Measurements from ENCODE around the gene CLASP2.

Gene CLASP2

GRCh38 chr3:33582234-33582633 lies 135.8 kb downstream of the CLASP2 start:
- Histone ChIP-seq H3K4me1 (ENCODE audit: insufficient read depth, low read length) (no peaks in the 10 kb centered on the region), H3K36me3 (ENCODE audit: insufficient read depth, low read length) (peaks cover 36% of the 10 kb centered on the region), H3K4me2 (ENCODE audit: insufficient read depth, low read length) (no peak overlapping the region), H2AFZ (ENCODE audit: low read depth, low read length) (no peak overlapping the region), H3K79me2 (ENCODE audit: insufficient read depth, low read length) (no peaks in the 10 kb centered on the region), H3K9ac (ENCODE audit: low read depth, low read length) (no peak overlapping the region), H3K27ac (ENCODE audit: low read length) (no peak overlapping the region), H4K20me1 (ENCODE audit: insufficient read depth, low read length) (no peaks in the 10 kb centered on the region), H3K9me3 (ENCODE audit: insufficient read depth, low read length, severe bottlenecking) (no peaks in the 10 kb centered on the region), H3K4me3 (ENCODE audit: low read depth in 1 of 2, low read length in 2 of 2) (no peak overlapping the region), H3K27me3 (ENCODE audit: insufficient read depth, low read length, poor library complexity) (no peaks in the 10 kb centered on the region)
- no peak for DNase-seq
- TF ChIP-seq, protein P1, sequence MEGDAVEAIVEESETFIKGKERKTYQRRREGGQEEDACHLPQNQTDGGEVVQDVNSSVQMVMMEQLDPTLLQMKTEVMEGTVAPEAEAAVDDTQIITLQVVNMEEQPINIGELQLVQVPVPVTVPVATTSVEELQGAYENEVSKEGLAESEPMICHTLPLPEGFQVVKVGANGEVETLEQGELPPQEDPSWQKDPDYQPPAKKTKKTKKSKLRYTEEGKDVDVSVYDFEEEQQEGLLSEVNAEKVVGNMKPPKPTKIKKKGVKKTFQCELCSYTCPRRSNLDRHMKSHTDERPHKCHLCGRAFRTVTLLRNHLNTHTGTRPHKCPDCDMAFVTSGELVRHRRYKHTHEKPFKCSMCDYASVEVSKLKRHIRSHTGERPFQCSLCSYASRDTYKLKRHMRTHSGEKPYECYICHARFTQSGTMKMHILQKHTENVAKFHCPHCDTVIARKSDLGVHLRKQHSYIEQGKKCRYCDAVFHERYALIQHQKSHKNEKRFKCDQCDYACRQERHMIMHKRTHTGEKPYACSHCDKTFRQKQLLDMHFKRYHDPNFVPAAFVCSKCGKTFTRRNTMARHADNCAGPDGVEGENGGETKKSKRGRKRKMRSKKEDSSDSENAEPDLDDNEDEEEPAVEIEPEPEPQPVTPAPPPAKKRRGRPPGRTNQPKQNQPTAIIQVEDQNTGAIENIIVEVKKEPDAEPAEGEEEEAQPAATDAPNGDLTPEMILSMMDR (IDR thresholded peaks at IDR 0.05; ENCODE audit: borderline replicate concordance, extremely low read depth, low read length, poor library complexity, severe bottlenecking), result no peak
- TF ChIP-seq EZH2 (IDR thresholded peaks at IDR 0.05; ENCODE audit: borderline replicate concordance, low read depth, low read length, severe bottlenecking), result no peak
- ATAC-seq (ENCODE audit: insufficient read depth, low read depth), result no peak

DNA sequence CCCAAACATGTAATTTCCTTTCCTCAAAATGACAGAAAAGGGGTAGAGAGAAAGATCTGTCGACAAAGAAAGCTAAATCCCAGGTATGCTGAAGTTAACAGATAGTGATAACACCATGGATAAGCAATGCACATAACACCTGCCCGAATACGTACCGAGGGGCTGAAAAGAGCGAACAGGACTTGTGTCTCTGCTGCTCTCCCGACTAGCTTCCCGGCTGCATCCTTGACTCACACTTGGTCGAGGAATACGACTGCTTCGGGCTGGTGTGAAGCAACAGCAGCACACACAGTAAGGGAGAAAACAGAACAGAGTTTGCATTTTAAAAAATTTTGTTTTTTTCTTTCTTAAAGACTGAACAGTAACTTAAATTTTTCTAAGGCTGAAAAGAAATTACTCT lies 136.4 kb downstream of the CLASP2 start:
- no peak for TF ChIP-seq EZH2 (IDR thresholded peaks at IDR 0.05; ENCODE audit: borderline replicate concordance, low read depth, low read length, severe bottlenecking)
- TF ChIP-seq, protein P1 (IDR thresholded peaks at IDR 0.05; ENCODE audit: borderline replicate concordance, extremely low read depth, low read length, poor library complexity, severe bottlenecking), result no peak
- H3K4me1 ChIP-seq (ENCODE audit: insufficient read depth, low read length), result no peaks in the 10 kb centered on the region
- no peak for ATAC-seq (ENCODE audit: insufficient read depth, low read depth)

DNA sequence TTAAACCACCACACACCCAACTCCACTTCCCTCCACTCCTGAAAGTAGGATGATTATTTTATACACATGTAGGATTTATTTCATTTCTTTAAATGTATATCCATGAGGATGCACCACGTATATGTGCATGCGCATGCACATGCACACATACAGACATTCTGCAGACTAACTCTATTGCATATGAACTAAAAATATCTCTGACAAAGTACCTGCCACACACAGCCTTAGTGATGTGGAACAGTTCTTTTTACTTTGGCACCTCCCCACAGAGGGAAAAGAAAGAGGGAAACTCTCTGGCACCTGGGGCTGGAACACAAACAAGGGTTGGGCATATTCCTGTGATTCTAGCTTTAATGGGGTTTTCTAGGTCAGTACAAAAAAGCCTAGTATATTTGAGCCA lies 138.2 kb downstream of the CLASP2 start:
- DNase-seq, result no peak
- H3K4me3 ChIP-seq (ENCODE audit: low read depth in 1 of 2, low read length in 2 of 2), result no peak overlapping the region
- no peak for TF ChIP-seq EZH2 (IDR thresholded peaks at IDR 0.05; ENCODE audit: borderline replicate concordance, low read depth, low read length, severe bottlenecking)
- TF ChIP-seq, protein P1 (IDR thresholded peaks at IDR 0.05; ENCODE audit: borderline replicate concordance, extremely low read depth, low read length, poor library complexity, severe bottlenecking), result no peak
- no peak for ATAC-seq (ENCODE audit: insufficient read depth, low read depth)
- no peak overlapping the region for H3K4me2 ChIP-seq (ENCODE audit: insufficient read depth, low read length)
- H3K36me3 ChIP-seq (ENCODE audit: insufficient read depth, low read length), result peaks cover 41% of the 10 kb centered on the region
- H3K9ac ChIP-seq (ENCODE audit: low read depth, low read length), result no peak overlapping the region
- H2AFZ ChIP-seq (ENCODE audit: low read depth, low read length), result no peak overlapping the region
- no peaks in the 10 kb centered on the region for H3K27me3 ChIP-seq (ENCODE audit: insufficient read depth, low read length, poor library complexity)
- H3K4me1 ChIP-seq (ENCODE audit: insufficient read depth, low read length), result no peaks in the 10 kb centered on the region
- no peak overlapping the region for H3K27ac ChIP-seq (ENCODE audit: low read length)
- no peaks in the 10 kb centered on the region for H4K20me1 ChIP-seq (ENCODE audit: insufficient read depth, low read length)
- H3K79me2 ChIP-seq (ENCODE audit: insufficient read depth, low read length), result no peaks in the 10 kb centered on the region
- H3K9me3 ChIP-seq (ENCODE audit: insufficient read depth, low read length, severe bottlenecking), result no peaks in the 10 kb centered on the region

More for the DNA sequence above, 136.4 kb downstream of the CLASP2 start:
- no peak overlapping the region for H3K27ac ChIP-seq (ENCODE audit: low read length)
- H3K79me2 ChIP-seq (ENCODE audit: insufficient read depth, low read length), result no peaks in the 10 kb centered on the region
- no peak overlapping the region for H2AFZ ChIP-seq (ENCODE audit: low read depth, low read length)
- no peak overlapping the region for H3K4me2 ChIP-seq (ENCODE audit: insufficient read depth, low read length)
- no peaks in the 10 kb centered on the region for H3K27me3 ChIP-seq (ENCODE audit: insufficient read depth, low read length, poor library complexity)
- H4K20me1 ChIP-seq (ENCODE audit: insufficient read depth, low read length), result no peaks in the 10 kb centered on the region
- no peaks in the 10 kb centered on the region for H3K9me3 ChIP-seq (ENCODE audit: insufficient read depth, low read length, severe bottlenecking)
- H3K9ac ChIP-seq (ENCODE audit: low read depth, low read length), result no peak overlapping the region
- no peak overlapping the region for H3K4me3 ChIP-seq (ENCODE audit: low read depth in 1 of 2, low read length in 2 of 2)
- peaks cover 39% of the 10 kb centered on the region for H3K36me3 ChIP-seq (ENCODE audit: insufficient read depth, low read length)
- DNase-seq, result no peak

DNA sequence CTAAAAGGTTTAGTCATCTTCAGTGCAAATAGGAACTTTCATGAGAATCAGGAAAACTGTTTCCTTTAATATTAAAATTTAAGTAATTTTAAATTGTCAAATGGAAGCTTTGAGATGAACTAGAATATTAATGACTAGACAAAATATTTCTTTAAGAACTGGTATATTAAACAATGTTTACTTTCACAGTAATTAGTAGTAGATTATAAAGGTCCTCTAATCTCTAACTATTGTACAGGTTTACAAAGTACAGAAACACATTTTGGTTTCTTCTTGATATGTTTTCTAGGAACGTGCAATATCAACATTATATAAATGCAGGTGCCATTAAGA lies 138.9 kb downstream of the CLASP2 start:
- Histone ChIP-seq H3K9ac (ENCODE audit: low read depth, low read length) (no peak overlapping the region), H3K4me1 (ENCODE audit: insufficient read depth, low read length) (no peaks in the 10 kb centered on the region), H3K27me3 (ENCODE audit: insufficient read depth, low read length, poor library complexity) (no peaks in the 10 kb centered on the region), H3K4me3 (ENCODE audit: low read depth in 1 of 2, low read length in 2 of 2) (no peak overlapping the region), H3K27ac (ENCODE audit: low read length) (no peak overlapping the region), H3K36me3 (ENCODE audit: insufficient read depth, low read length) (peaks cover 39% of the 10 kb centered on the region), H3K9me3 (ENCODE audit: insufficient read depth, low read length, severe bottlenecking) (no peaks in the 10 kb centered on the region), H2AFZ (ENCODE audit: low read depth, low read length) (no peak overlapping the region), H3K79me2 (ENCODE audit: insufficient read depth, low read length) (no peaks in the 10 kb centered on the region), H4K20me1 (ENCODE audit: insufficient read depth, low read length) (no peaks in the 10 kb centered on the region), H3K4me2 (ENCODE audit: insufficient read depth, low read length) (no peak overlapping the region)
- ATAC-seq (ENCODE audit: insufficient read depth, low read depth) (no peak), DNase-seq (no peak)
- TF ChIP-seq, protein P1 (IDR thresholded peaks at IDR 0.05; ENCODE audit: borderline replicate concordance, extremely low read depth, low read length, poor library complexity, severe bottlenecking), result no peak
- no peak for TF ChIP-seq EZH2 (IDR thresholded peaks at IDR 0.05; ENCODE audit: borderline replicate concordance, low read depth, low read length, severe bottlenecking)

Measured in DND-41 (cell line).